SK-N-SH (cell line): ENCODE results near the gene LAMB1.

Experiments used
- CHD2 ChIP-seq: fragments of 150-350 bp; IDR thresholded peaks from 2 replicates; pipeline ENCODE4 v1.6.1; 2018; ENCODE audit warnings: low read length; ENCODE audit not compliant: partially characterized antibody
- ELF1 ChIP-seq: IDR thresholded peaks from 2 replicates; pipeline ENCODE4 v1.4.0; 2012
- EP300 ChIP-seq, 2 experiments: IDR thresholded peaks; 2 replicates each; pipeline versions ENCODE4 v1.4.0 to v1.6.1; 2012; ENCODE audit warnings: borderline replicate concordance in 1 of 2, low read depth in 1 of 2, low read length in 1 of 2
- POLR2AphosphoS5 ChIP-seq: IDR thresholded peaks from 2 replicates; pipeline ENCODE4 v1.6.1; 2012; ENCODE audit warnings: low read depth, low read length
- TAF1 ChIP-seq: IDR thresholded peaks from 2 replicates; pipeline ENCODE4 v1.6.1; 2012; ENCODE audit warnings: low read depth, mild to moderate bottlenecking, low read length, moderate library complexity, borderline replicate concordance
- TEAD4 ChIP-seq: IDR thresholded peaks from 2 replicates; pipeline ENCODE4 v1.4.0; 2012; ENCODE audit warnings: mild to moderate bottlenecking, borderline replicate concordance; ENCODE audit not compliant: insufficient read depth
- YY1 ChIP-seq: IDR thresholded peaks from 2 replicates; pipeline ENCODE4 v1.4.0; 2012; ENCODE audit warnings: low read depth, mild to moderate bottlenecking
- TF ChIP-seq, protein P1 (sequence below): fragments of 200-600 bp; sonication (generic); IDR thresholded peaks from 2 replicates; pipeline ENCODE4 v1.6.1; 2017; ENCODE audit warnings: antibody characterized with exemption, mild to moderate bottlenecking, moderate library complexity
- TF ChIP-seq, protein P2 (sequence below): IDR thresholded peaks from 2 replicates; pipeline ENCODE4 v1.4.0; 2012; ENCODE audit warnings: low read depth

DNA sequence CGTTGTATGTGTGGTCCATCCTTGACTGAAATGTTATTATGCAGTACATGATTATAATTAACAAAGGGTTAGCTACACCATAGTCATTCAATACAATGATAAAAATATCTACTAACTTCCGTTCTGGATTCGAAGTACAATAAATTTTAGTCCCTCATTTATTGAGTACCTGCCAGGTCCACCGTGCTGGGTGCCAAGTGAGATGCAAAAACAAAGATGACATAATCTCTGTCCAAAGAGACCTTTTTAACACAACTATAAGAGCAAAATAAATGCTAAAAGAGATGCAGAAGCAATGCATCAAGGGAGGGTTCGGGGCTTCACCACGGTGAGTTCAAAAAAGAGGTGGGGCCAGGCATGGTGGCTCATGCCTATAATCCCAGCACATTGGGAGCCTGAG lies 33.1 kb downstream of the LAMB1 start:
- TF ChIP-seq CHD2 (no peak), EP300 (IDR thresholded peaks at IDR 0.05; ENCODE audit: borderline replicate concordance in 1 of 2, low read depth in 1 of 2, low read length in 1 of 2) (no peak), POLR2AphosphoS5 (no peak), YY1 (no peak), ELF1 (no peak), TEAD4 (no peak), TAF1 (no peak)
- TF ChIP-seq, protein P1, sequence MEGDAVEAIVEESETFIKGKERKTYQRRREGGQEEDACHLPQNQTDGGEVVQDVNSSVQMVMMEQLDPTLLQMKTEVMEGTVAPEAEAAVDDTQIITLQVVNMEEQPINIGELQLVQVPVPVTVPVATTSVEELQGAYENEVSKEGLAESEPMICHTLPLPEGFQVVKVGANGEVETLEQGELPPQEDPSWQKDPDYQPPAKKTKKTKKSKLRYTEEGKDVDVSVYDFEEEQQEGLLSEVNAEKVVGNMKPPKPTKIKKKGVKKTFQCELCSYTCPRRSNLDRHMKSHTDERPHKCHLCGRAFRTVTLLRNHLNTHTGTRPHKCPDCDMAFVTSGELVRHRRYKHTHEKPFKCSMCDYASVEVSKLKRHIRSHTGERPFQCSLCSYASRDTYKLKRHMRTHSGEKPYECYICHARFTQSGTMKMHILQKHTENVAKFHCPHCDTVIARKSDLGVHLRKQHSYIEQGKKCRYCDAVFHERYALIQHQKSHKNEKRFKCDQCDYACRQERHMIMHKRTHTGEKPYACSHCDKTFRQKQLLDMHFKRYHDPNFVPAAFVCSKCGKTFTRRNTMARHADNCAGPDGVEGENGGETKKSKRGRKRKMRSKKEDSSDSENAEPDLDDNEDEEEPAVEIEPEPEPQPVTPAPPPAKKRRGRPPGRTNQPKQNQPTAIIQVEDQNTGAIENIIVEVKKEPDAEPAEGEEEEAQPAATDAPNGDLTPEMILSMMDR = no peak
- TF ChIP-seq, protein P2, sequence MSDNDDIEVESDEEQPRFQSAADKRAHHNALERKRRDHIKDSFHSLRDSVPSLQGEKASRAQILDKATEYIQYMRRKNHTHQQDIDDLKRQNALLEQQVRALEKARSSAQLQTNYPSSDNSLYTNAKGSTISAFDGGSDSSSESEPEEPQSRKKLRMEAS = no peak
